Progenitor cell of endocrine pancreas (in vitro differentiated cells): ENCODE measurements around the gene TMEM115. TPM values are rescaled to one million over a fixed set of nuclear protein-coding genes. Genes with fewer than 3 reads are reported as not detected.

Experiments used
- DNase-seq: peaks from one replicate; pipeline ENCODE4 v3.0.0; 2021; ENCODE audit warnings: low spot score; ENCODE audit not compliant: unreplicated experiment
- H3K27ac Mint-ChIP-seq: 2 replicates; pipeline ENCODE4 v1.8.0; 2021; ENCODE audit warnings: mild to moderate bottlenecking, moderate library complexity, mixed read lengths
- H3K27me3 Mint-ChIP-seq: 2 replicates; pipeline ENCODE4 v1.8.0; 2021; ENCODE audit warnings: mixed read lengths
- H3K36me3 Mint-ChIP-seq: 2 replicates; pipeline ENCODE4 v1.8.0; 2022; ENCODE audit warnings: mixed read lengths; ENCODE audit not compliant: insufficient read depth
- H3K4me1 Mint-ChIP-seq: 2 replicates; pipeline ENCODE4 v1.8.0; 2021; ENCODE audit warnings: low read depth, mixed read lengths
- H3K4me3 Mint-ChIP-seq: 2 replicates; pipeline ENCODE4 v1.8.0; 2021; ENCODE audit warnings: low read depth, mild to moderate bottlenecking, moderate library complexity, mixed read lengths
- H3K9me3 Mint-ChIP-seq: 2 replicates; pipeline ENCODE4 v1.8.0; 2021; ENCODE audit warnings: low read depth, mixed read lengths
- total RNA-seq: library from RNA; stranded (reverse); gene quantifications from 2 replicates; pipeline ENCODE4 v1.2.1, GENCODE V29; 2021
- TF ChIP-seq, protein P1 (sequence below): fragments of 200-600 bp; sonication (generic); IDR thresholded peaks from one replicate; pipeline ENCODE4 v1.5.0; 2021; ENCODE audit warnings: antibody characterized with exemption, mild to moderate bottlenecking; ENCODE audit not compliant: unreplicated experiment

Gene TMEM115
- total RNA-seq, 1 donor from 2014 or later, result 33.0 TPM

DNA sequence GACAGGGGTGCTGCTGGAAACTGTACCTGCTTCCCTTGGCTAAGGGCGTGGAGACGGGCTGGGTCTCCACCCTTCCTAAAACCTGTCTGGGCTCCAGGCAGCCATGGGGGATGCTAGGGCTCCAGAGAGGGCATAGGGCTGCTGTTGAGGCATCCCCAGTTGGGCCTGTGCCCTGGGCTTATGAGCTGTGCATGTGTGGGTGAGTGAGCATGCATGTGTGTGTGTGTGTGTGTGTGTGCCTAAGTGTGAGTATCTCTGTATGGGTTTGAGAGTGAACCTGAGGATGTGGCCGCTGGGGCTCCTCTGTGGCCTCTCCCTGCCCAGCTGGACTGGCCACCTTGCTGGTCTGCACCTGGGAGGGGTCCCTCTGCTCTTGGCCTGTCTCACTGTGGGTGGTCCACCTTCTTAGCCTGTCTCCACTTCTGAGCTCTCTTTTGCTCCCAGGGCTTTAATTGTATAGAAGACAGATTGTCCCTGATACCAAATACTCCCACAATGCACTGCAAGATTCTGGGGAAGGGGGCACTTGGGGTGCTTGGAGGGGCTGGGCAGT is 11.9 kb upstream of the TMEM115 start:
- peaks cover 2% of the 10 kb centered on the region for H3K4me1 Mint-ChIP-seq
- H3K36me3 Mint-ChIP-seq, result no peaks in the 10 kb centered on the region
- no peak for DNase-seq

DNA sequence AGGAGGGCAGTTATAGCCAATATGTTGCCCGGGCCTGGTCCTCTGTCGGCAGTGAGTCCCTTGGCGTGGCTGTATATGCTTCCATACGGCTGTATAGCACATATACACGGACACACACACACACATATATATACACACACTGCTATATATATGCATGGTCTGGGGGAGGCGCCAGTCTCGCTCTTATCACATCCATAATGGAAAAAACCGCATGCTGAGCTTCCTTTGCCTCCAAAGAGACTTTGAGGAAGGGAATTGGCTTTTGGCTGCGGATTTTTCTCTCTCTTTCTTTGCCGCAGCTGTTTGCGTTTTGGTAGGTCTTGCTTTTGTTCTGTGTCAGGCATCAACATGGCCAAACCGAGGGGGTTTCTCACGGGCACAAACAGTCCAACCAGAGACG is 11.3 kb upstream of the TMEM115 start:
- H3K27me3 Mint-ChIP-seq, result peaks cover 6% of the 10 kb centered on the region
- no peaks in the 10 kb centered on the region for H3K36me3 Mint-ChIP-seq
- no peak overlapping the region for H3K27ac Mint-ChIP-seq
- TF ChIP-seq, protein P1, sequence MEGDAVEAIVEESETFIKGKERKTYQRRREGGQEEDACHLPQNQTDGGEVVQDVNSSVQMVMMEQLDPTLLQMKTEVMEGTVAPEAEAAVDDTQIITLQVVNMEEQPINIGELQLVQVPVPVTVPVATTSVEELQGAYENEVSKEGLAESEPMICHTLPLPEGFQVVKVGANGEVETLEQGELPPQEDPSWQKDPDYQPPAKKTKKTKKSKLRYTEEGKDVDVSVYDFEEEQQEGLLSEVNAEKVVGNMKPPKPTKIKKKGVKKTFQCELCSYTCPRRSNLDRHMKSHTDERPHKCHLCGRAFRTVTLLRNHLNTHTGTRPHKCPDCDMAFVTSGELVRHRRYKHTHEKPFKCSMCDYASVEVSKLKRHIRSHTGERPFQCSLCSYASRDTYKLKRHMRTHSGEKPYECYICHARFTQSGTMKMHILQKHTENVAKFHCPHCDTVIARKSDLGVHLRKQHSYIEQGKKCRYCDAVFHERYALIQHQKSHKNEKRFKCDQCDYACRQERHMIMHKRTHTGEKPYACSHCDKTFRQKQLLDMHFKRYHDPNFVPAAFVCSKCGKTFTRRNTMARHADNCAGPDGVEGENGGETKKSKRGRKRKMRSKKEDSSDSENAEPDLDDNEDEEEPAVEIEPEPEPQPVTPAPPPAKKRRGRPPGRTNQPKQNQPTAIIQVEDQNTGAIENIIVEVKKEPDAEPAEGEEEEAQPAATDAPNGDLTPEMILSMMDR, result no peak
- DNase-seq, result no peak
- peaks cover 2% of the 10 kb centered on the region for H3K4me1 Mint-ChIP-seq
- H3K9me3 Mint-ChIP-seq, result no peaks in the 10 kb centered on the region
- H3K4me3 Mint-ChIP-seq, result no peak overlapping the region

More for the DNA sequence above, 11.9 kb upstream of the TMEM115 start:
- H3K9me3 Mint-ChIP-seq, result no peaks in the 10 kb centered on the region
- no peak overlapping the region for H3K27ac Mint-ChIP-seq
- TF ChIP-seq, protein P1, result no peak
- no peak overlapping the region for H3K4me3 Mint-ChIP-seq
- H3K27me3 Mint-ChIP-seq, result peaks cover 6% of the 10 kb centered on the region

DNA sequence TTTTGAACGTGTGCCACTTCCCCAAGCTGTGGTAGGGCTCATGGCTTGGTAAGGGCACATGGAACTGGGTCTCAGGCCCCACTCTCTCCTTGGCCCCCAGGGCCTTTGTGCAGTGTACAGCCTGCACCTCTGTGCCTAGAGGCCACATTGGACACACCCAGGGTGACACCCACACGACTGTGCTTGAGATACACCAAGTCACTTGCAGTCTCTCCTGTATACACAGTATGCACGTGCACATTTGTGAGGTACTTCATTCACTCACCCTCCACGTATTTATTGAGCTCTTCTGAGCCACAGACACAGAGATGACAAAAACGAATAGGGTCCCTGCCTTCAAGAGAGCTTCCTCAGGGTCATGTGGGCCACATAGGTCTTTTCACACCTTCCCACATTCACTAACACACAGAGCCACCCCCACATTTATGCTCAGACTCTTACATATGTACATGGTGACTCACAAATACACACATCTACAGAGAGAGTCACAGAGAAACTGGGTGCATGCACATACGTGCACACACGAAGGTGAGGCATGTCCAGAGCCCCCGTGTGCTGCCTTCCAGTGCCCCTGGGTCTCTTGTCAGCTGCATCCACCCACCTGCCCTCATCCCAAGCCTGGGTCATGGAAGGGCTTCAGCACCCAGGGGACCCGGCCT is 9.8 kb upstream of the TMEM115 start:
- Mint-ChIP-seq H3K36me3 (no peaks in the 10 kb centered on the region), H3K4me1 (peaks cover 2% of the 10 kb centered on the region), H3K27ac (peak overlapping the region; percentile 68), H3K4me3 (no peak overlapping the region), H3K27me3 (peaks cover 6% of the 10 kb centered on the region), H3K9me3 (no peaks in the 10 kb centered on the region)
- no peak for DNase-seq
- TF ChIP-seq, protein P1, result no peak

DNA sequence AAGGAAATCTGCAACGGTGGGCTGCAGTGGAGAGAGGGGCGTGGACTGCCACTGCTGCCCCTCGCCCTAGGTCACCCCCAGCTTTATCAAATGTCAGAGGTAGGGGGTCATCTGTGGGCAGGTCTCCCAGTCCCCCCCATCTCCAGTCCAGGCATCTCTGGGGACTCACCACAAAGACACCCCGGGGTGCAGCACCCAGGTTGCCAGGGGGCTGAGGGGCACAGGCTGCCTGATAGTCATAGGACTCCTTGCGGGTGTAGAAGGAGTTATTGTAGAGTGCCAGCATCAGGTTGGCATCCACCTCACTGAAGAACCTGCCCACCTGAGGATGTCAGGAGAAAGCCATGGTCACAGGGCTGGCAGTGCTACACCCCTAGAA is 6.5 kb upstream of the TMEM115 start:
- no peak for DNase-seq
- Mint-ChIP-seq H3K27me3 (peaks cover 6% of the 10 kb centered on the region), H3K9me3 (no peaks in the 10 kb centered on the region), H3K4me3 (peak overlapping the region; percentile 71), H3K27ac (peak overlapping the region; percentile 74), H3K36me3 (no peaks in the 10 kb centered on the region), H3K4me1 (no peaks in the 10 kb centered on the region)
- TF ChIP-seq, protein P1, result no peak

DNA sequence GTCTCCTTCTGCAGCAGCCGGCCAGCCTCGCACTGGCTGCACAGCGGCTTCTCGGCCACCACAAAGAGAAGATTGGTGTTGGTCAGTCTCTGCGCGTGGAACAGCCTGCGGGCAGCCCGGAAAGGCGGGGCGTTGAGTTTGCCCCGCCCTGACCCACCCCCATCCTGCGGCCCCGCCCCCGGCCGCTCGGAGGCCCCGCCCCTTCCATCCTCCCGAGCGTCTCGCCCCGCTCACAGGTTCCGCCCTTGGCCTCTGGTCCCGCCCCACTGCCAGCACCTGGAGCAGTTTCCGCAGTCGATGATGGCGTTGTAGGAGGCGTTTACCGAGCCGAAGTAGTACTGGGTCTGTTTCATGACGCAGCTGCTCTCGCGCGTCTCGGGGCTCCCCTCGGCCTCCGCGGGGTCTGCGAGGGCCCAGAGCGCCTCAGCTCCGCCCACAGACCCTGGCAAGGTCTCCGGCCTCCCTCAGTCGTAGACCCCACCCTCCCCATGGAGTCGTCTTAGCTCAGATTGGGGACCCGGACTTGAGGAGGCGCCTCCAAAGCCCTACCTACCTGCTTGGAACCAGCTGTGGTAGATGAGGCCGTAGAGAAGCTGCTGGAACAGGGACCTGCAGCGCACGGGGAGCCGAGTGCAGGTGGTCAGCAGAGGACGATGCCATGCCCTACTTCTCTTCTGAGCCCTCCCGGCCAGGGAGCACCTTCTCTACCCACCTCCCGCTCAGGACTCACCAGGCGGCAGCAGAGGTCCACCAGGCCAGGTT is 5.9 kb upstream of the TMEM115 start:
- Mint-ChIP-seq H3K27ac (peak overlapping the region; percentile 74), H3K4me3 (peak overlapping the region; percentile 76), H3K27me3 (peaks cover 4% of the 10 kb centered on the region), H3K9me3 (no peaks in the 10 kb centered on the region), H3K4me1 (no peaks in the 10 kb centered on the region), H3K36me3 (no peaks in the 10 kb centered on the region)
- peak; percentile 87 for DNase-seq
- TF ChIP-seq, protein P1, result no peak
